MM.1S (cell line): ENCODE data around the gene FBXO44.

ENCODE experiments used
- DNase-seq: peaks from one replicate; pipeline ENCODE4 v3.0.0-alpha.2; 2015
- H2AFZ ChIP-seq: fragments of 300-600 bp; sonication (generic); 2 replicates; pipeline ENCODE4 v1.6.0; 2016; ENCODE audit warnings: antibody characterized with exemption, low read length
- H3F3A ChIP-seq: fragments of 300-600 bp; sonication (generic); 2 replicates; pipeline ENCODE4 v1.6.1; 2016; ENCODE audit warnings: mild to moderate bottlenecking, antibody characterized with exemption, low read length, moderate library complexity, mixed read lengths; ENCODE audit not compliant: insufficient read depth
- H3K27ac ChIP-seq: fragments of 300-600 bp; sonication (generic); 2 replicates; pipeline ENCODE4 v1.5.1; 2016; ENCODE audit warnings: mild to moderate bottlenecking, low read length
- H3K27me3 ChIP-seq: fragments of 300-600 bp; sonication (generic); replicated peaks from 2 replicates; pipeline ENCODE4 v1.6.0; 2016; ENCODE audit warnings: low read length; ENCODE audit not compliant: insufficient read depth
- H3K36me3 ChIP-seq: fragments of 300-600 bp; sonication (generic); replicated peaks from 2 replicates; pipeline ENCODE4 v1.6.1; 2016; ENCODE audit warnings: mild to moderate bottlenecking, low read length, mixed read lengths; ENCODE audit not compliant: insufficient read depth
- H3K4me1 ChIP-seq: fragments of 300-600 bp; sonication (generic); 2 replicates; pipeline ENCODE4 v1.6.1; 2016; ENCODE audit warnings: low read length, mixed read lengths
- H3K4me2 ChIP-seq: fragments of 300-600 bp; sonication (generic); 2 replicates; pipeline ENCODE4 v1.6.0; 2016; ENCODE audit warnings: low read depth, low read length
- H3K4me3 ChIP-seq: fragments of 300-600 bp; sonication (generic); 2 replicates; pipeline ENCODE4 v1.5.1; 2016; ENCODE audit warnings: low read length, mixed read lengths
- H3K79me2 ChIP-seq: fragments of 300-600 bp; sonication (generic); 2 replicates; pipeline ENCODE4 v1.6.1; 2016; ENCODE audit warnings: mixed run types, low read length, mixed read lengths
- H3K9ac ChIP-seq: fragments of 300-600 bp; sonication (generic); 2 replicates; pipeline ENCODE4 v1.6.1; 2016; ENCODE audit warnings: low read length, mixed read lengths
- H3K9me2 ChIP-seq: fragments of 300-600 bp; sonication (generic); replicated peaks from 2 replicates; pipeline ENCODE4 v1.6.1; 2016; ENCODE audit warnings: mild to moderate bottlenecking, low read length, mixed read lengths; ENCODE audit not compliant: insufficient read depth
- H3K9me3 ChIP-seq: fragments of 300-600 bp; sonication (generic); replicated peaks from 2 replicates; pipeline ENCODE4 v1.6.1; 2016; ENCODE audit warnings: mild to moderate bottlenecking, low read length, mixed read lengths; ENCODE audit not compliant: insufficient read depth
- H4K20me1 ChIP-seq: fragments of 300-600 bp; sonication (generic); 2 replicates; pipeline ENCODE4 v1.6.1; 2016; ENCODE audit warnings: mild to moderate bottlenecking, low read length, moderate library complexity, mixed read lengths; ENCODE audit not compliant: insufficient read depth
- CTCF ChIP-seq: fragments of 300-600 bp; sonication (generic); IDR thresholded peaks from 2 replicates; pipeline ENCODE4 v1.5.1; 2016; ENCODE audit warnings: antibody characterized with exemption, low read length, mixed read lengths
- EZH2 ChIP-seq: fragments of 300-600 bp; sonication (generic); optimal IDR thresholded peaks from 2 replicates; pipeline ENCODE3; 2017; ENCODE audit warnings: low read depth, mild to moderate bottlenecking, antibody characterized with exemption, low read length, mixed read lengths
- EZH2phosphoT487 ChIP-seq: fragments of 300-600 bp; sonication (generic); IDR thresholded peaks from 2 replicates; pipeline ENCODE4 v1.6.1; 2018; ENCODE audit warnings: antibody characterized with exemption, low read length

Gene FBXO44

DNA sequence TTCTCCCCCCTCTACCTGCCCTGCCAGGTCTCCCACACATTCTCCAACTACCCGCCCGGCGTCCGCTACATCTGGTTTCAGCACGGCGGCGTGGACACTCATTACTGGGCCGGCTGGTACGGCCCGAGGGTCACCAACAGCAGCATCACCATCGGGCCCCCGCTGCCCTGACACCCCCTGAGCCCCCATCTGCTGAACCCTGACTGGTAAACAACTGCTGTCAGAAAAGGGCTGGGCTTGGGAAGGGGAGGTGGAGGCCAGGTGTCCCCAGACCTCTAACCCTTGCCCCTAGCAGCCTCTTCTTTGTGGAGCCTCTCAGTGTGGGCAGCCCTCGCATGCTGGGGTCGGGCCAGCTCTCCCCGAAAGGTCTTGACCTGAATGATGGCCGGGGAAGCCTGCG lies 6.4 kb downstream of the FBXO44 start:
- DNase-seq = no peak
- H3K9me3 ChIP-seq = no peaks in the 10 kb centered on the region
- no peak overlapping the region for H3K4me3 ChIP-seq
- H3K79me2 ChIP-seq = no peaks in the 10 kb centered on the region
- H4K20me1 ChIP-seq = no peaks in the 10 kb centered on the region
- H3K27me3 ChIP-seq = no peaks in the 10 kb centered on the region
- H3K36me3 ChIP-seq = no peaks in the 10 kb centered on the region
- H2AFZ ChIP-seq = no peak overlapping the region
- H3F3A ChIP-seq = peaks cover 8% of the 10 kb centered on the region; the same call in 1 of the 2 replicates
- H3K9me2 ChIP-seq = no peaks in the 10 kb centered on the region
- H3K9ac ChIP-seq = no peak overlapping the region
- H3K27ac ChIP-seq = no peak overlapping the region
- no peak overlapping the region for H3K4me2 ChIP-seq
- no peaks in the 10 kb centered on the region for H3K4me1 ChIP-seq
- TF ChIP-seq EZH2phosphoT487 (no peak), EZH2 (no peak), CTCF (no peak)

DNA sequence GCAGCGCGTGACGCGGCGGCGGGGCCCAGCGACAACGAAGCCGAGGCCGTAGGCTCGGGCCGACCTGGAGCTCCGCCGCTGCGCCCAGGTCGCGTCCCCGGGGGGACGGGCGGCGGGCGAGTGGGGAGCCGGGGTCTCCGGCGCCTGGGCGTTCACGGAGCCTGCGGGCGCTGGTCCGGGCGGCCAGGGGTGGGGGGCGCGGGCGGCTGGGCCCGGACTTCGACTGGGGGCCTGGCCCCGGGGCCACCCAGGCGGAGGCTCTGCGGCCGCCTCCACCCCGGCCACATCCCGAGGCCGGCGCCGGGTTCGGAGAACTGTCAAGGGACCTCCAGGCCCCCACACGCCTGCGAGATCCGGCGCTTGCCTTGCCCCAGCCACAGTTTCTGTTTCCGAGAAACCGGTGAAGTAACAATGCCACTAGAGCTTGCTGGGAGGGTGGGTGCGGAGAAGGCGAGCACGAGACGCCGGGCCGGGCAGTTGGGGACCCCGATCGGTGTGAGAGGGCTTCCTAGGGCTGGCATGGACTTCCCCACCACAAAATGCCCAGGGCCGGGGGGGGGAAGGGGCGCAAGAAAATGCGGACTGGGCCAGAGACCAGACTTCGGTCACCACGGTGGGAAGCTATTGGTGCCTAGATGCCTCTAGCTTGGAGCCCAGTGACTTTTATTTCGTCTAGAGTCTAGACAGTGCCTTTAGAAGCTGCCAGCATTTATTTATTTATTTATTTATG lies 9.8 kb downstream of the FBXO44 start:
- H2AFZ ChIP-seq = peak overlapping the region; percentile 72
- H3K9ac ChIP-seq = peak overlapping the region; percentile 56
- H3K27me3 ChIP-seq = no peaks in the 10 kb centered on the region
- H3K9me2 ChIP-seq = no peaks in the 10 kb centered on the region
- DNase-seq = peak; percentile 59
- no peaks in the 10 kb centered on the region for H4K20me1 ChIP-seq
- H3K4me3 ChIP-seq = peak overlapping the region; percentile 65
- no peaks in the 10 kb centered on the region for H3K4me1 ChIP-seq
- H3K9me3 ChIP-seq = no peaks in the 10 kb centered on the region
- peak overlapping the region; percentile 47; the same call in 1 of the 2 replicates for H3K27ac ChIP-seq
- no peaks in the 10 kb centered on the region for H3K79me2 ChIP-seq
- H3F3A ChIP-seq = peaks cover 8% of the 10 kb centered on the region; the same call in 1 of the 2 replicates
- H3K36me3 ChIP-seq = no peaks in the 10 kb centered on the region
- peak overlapping the region; percentile 87 for H3K4me2 ChIP-seq
- no peak for TF ChIP-seq EZH2
- TF ChIP-seq EZH2phosphoT487 = no peak
- TF ChIP-seq CTCF = no peak

GRCh38 chr1:11668516-11668915 lies 13.8 kb downstream of the FBXO44 start:
- no peaks in the 10 kb centered on the region for H3K4me1 ChIP-seq
- no peaks in the 10 kb centered on the region for H3K79me2 ChIP-seq
- no peaks in the 10 kb centered on the region for H3K36me3 ChIP-seq
- H3K9ac ChIP-seq = no peak overlapping the region
- H3K27ac ChIP-seq = no peak overlapping the region
- H3F3A ChIP-seq = peaks cover 5% of the 10 kb centered on the region; the same call in 1 of the 2 replicates
- no peak for DNase-seq
- H3K4me3 ChIP-seq = no peak overlapping the region
- TF ChIP-seq EZH2phosphoT487 (no peak), EZH2 (no peak), CTCF (no peak)
- no peaks in the 10 kb centered on the region for H3K9me2 ChIP-seq
- H3K4me2 ChIP-seq = no peak overlapping the region
- H3K27me3 ChIP-seq = no peaks in the 10 kb centered on the region
- no peaks in the 10 kb centered on the region for H4K20me1 ChIP-seq
- no peaks in the 10 kb centered on the region for H3K9me3 ChIP-seq
- no peak overlapping the region for H2AFZ ChIP-seq
